ENCODE results near the gene DUT. TPM values are rescaled to one million over a fixed set of nuclear protein-coding genes. Genes with fewer than 3 reads are reported as not detected.

The DUT gene
- total and polyA plus RNA-seq, 8 donors = 23.9 to 78.8 (median 31.6) TPM

- no peak for ATAC-seq
- H3K9me3 ChIP-seq = no peaks in the 10 kb centered on the region
- intact Hi-C loops (cut with DNase I) = no loop called here
- WGBS, 2 donors = 56 to 69% methylated on average over 2 of the region's 2 CpGs
- H3K27me3 ChIP-seq = no peaks in the 10 kb centered on the region
- no peaks in the 10 kb centered on the region for H3K4me1 ChIP-seq
- no peak overlapping the region for H3K4me3 ChIP-seq
- no peak overlapping the region for H3K27ac ChIP-seq
- H3K36me3 ChIP-seq = no peaks in the 10 kb centered on the region
- FAIRE-seq = no peak
- DNase-seq = no peak
- TF ChIP-seq, protein P1, sequence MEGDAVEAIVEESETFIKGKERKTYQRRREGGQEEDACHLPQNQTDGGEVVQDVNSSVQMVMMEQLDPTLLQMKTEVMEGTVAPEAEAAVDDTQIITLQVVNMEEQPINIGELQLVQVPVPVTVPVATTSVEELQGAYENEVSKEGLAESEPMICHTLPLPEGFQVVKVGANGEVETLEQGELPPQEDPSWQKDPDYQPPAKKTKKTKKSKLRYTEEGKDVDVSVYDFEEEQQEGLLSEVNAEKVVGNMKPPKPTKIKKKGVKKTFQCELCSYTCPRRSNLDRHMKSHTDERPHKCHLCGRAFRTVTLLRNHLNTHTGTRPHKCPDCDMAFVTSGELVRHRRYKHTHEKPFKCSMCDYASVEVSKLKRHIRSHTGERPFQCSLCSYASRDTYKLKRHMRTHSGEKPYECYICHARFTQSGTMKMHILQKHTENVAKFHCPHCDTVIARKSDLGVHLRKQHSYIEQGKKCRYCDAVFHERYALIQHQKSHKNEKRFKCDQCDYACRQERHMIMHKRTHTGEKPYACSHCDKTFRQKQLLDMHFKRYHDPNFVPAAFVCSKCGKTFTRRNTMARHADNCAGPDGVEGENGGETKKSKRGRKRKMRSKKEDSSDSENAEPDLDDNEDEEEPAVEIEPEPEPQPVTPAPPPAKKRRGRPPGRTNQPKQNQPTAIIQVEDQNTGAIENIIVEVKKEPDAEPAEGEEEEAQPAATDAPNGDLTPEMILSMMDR (IDR thresholded peaks at IDR 0.05) = no peak
Observed at GRCh38 chr15:48361685-48362084, 30.5 kb downstream of the DUT start.

GRCh38 chr15:48363474-48363873, 32.2 kb downstream of the DUT start:
- TF ChIP-seq, protein P1 (IDR thresholded peaks at IDR 0.05) = no peak
- ATAC-seq (no peak), DNase-seq (no peak), FAIRE-seq (no peak)
- intact Hi-C loops (cut with DNase I) = no loop called here
- Histone ChIP-seq H3K36me3 (no peaks in the 10 kb centered on the region), H3K27ac (no peak overlapping the region), H3K27me3 (no peaks in the 10 kb centered on the region), H3K4me1 (no peaks in the 10 kb centered on the region), H3K4me3 (no peak overlapping the region), H3K9me3 (no peaks in the 10 kb centered on the region)
- WGBS, 2 donors = 47 to 51% methylated on average over 5 of the region's 5 CpGs

DNA sequence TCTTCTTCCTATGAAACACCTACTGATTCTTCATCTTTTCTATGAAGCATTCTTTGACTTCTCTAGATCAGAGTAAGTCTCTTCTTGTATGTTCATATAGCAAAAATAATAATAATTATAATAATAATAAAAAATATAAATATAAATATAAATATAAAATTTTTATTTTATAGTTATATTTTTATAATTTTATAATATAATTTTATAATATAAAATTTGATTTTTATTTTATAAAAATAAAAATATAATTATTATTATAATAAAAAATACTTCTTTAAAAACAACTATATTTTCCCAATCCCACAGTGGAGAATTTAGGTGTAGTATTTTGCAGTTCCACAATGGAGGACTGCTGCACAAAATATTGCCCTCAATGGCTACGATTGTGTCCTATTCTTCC, 34.3 kb downstream of the DUT start:
- 71 to 82% methylated on average over 1 of the region's 1 CpG for WGBS, 2 donors
- Histone ChIP-seq H3K9me3 (no peaks in the 10 kb centered on the region), H3K4me1 (no peaks in the 10 kb centered on the region), H3K27ac (no peak overlapping the region), H3K36me3 (no peaks in the 10 kb centered on the region), H3K27me3 (no peaks in the 10 kb centered on the region), H3K4me3 (no peak overlapping the region)
- no peak for ATAC-seq
- no peak for DNase-seq
- FAIRE-seq = peak; percentile 86
- TF ChIP-seq, protein P1 (IDR thresholded peaks at IDR 0.05) = no peak
- intact Hi-C loops (cut with DNase I) = no loop called here

DNA sequence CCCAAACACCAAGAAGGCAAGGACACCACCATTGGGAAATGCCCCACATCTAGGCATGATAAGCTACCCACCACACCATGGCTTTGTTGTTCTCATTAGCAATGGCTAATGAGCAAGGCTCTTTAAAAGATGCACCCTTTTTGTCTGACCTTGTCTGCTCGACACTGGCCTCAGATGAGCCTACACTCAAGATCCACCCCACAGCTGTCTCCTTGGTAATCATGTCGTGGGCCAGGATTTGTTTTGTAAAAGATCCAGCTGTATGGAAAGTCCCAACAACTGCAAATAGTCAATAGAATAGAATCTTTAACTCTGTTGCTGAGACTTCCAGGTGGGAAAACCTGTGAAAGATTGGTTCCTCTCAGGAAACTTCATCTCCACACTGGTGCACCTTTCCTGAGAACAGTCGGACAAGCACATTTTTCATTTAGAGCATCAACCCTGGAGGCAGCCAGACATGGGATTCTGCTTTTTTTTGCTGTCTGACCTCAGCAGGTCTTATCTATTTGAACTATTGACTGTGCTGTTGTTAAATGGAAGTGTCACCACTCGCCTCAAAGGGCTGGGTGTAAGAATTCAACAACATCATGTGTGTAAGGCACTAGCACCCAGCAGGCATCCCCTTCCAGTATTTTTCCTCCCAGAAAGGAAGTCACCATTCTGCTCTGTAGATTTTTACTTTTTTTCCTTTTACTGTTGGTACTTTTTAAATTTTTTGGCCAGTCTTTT, 35.5 kb downstream of the DUT start:
- no peaks in the 10 kb centered on the region for H3K9me3 ChIP-seq
- WGBS, 2 donors = 34 to 35% methylated on average over 4 of the region's 4 CpGs
- no peaks in the 10 kb centered on the region for H3K4me1 ChIP-seq
- no peaks in the 10 kb centered on the region for H3K27me3 ChIP-seq
- H3K36me3 ChIP-seq = no peaks in the 10 kb centered on the region
- intact Hi-C loops (cut with DNase I) = no loop called here
- no peak overlapping the region for H3K27ac ChIP-seq
- no peak for FAIRE-seq
- DNase-seq = no peak
- ATAC-seq = no peak
- TF ChIP-seq, protein P1 (IDR thresholded peaks at IDR 0.05) = no peak
- H3K4me3 ChIP-seq = no peak overlapping the region

- H3K27me3 ChIP-seq = no peaks in the 10 kb centered on the region
- H3K9me3 ChIP-seq = no peaks in the 10 kb centered on the region
- H3K4me1 ChIP-seq = no peaks in the 10 kb centered on the region
- FAIRE-seq (no peak), ATAC-seq (no peak), DNase-seq (no peak)
- no peak overlapping the region for H3K4me3 ChIP-seq
- TF ChIP-seq, protein P1 (IDR thresholded peaks at IDR 0.05) = no peak
- intact Hi-C loops (cut with DNase I) = no loop called here
- 58 to 68% methylated on average over 3 of the region's 3 CpGs for WGBS, 2 donors
- H3K27ac ChIP-seq = no peak overlapping the region
- H3K36me3 ChIP-seq = no peaks in the 10 kb centered on the region
Observed at GRCh38 chr15:48367483-48367882, 36.3 kb downstream of the DUT start.

All from pancreas (tissue), 10 donors.